A673 (cell line): ENCODE data around the gene RYR1.

Experiments used
- EZH2 ChIP-seq: fragments of 200-600 bp; sonication (generic); IDR thresholded peaks from 2 replicates; pipeline ENCODE4 v1.6.1; 2017; ENCODE audit warnings: borderline replicate concordance, low read depth, mild to moderate bottlenecking, mixed read lengths, antibody characterized with exemption, low read length; ENCODE audit not compliant: poor library complexity, severe bottlenecking
- TF ChIP-seq, protein P1 (sequence below): fragments of 300-800, 200-600 bp; sonication (generic); conservative IDR thresholded peaks from 2 replicates; pipeline ENCODE4 v1.5.1; 2017; ENCODE audit warnings: low read depth, mild to moderate bottlenecking, antibody characterized with exemption, low read length, moderate library complexity, mixed read lengths

- TF ChIP-seq, protein P1, sequence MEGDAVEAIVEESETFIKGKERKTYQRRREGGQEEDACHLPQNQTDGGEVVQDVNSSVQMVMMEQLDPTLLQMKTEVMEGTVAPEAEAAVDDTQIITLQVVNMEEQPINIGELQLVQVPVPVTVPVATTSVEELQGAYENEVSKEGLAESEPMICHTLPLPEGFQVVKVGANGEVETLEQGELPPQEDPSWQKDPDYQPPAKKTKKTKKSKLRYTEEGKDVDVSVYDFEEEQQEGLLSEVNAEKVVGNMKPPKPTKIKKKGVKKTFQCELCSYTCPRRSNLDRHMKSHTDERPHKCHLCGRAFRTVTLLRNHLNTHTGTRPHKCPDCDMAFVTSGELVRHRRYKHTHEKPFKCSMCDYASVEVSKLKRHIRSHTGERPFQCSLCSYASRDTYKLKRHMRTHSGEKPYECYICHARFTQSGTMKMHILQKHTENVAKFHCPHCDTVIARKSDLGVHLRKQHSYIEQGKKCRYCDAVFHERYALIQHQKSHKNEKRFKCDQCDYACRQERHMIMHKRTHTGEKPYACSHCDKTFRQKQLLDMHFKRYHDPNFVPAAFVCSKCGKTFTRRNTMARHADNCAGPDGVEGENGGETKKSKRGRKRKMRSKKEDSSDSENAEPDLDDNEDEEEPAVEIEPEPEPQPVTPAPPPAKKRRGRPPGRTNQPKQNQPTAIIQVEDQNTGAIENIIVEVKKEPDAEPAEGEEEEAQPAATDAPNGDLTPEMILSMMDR: no peak
- no peak for TF ChIP-seq EZH2
These were observed 172.6 kb downstream of the RYR1 start for GRCh38 chr19:38606131-38606530.
